WI38 (cell line): ENCODE data around the gene IZUMO1R.
A peak's percentile ranks its signal among the peaks of the same experiment; 100 is the strongest.

Experiments used
- H3K4me3 ChIP-seq: 2 replicates; pipeline ENCODE4 v1.5.1; 2011; ENCODE audit warnings: low read depth, mild to moderate bottlenecking, control low read depth, low read length
- TF ChIP-seq, protein P1 (sequence below): IDR thresholded peaks from 2 replicates; pipeline ENCODE4 v1.5.1; 2012; ENCODE audit warnings: low read depth, mild to moderate bottlenecking, control low read depth, low read length

Gene IZUMO1R

DNA sequence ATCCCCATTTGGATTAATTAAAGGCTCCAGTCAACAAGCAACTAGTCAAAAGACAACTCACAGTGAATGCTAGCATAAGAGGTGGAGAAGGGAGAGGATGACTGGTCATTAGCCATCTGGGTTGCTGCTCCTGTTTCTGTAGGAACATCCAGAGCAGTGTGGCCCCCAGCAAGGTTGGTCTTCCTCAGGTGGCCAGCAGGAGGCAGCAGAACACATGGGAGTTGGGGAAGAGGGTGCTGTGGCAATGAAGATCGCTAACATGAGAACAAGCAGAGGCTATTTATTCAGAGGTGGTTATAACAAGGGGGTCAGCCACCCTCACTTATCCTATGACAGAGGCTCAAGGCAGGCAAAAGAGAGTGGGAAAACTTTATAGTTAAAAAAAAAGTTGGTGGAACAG is 21.3 kb downstream of the IZUMO1R start:
- H3K4me3 ChIP-seq: no peak overlapping the region
- TF ChIP-seq, protein P1, sequence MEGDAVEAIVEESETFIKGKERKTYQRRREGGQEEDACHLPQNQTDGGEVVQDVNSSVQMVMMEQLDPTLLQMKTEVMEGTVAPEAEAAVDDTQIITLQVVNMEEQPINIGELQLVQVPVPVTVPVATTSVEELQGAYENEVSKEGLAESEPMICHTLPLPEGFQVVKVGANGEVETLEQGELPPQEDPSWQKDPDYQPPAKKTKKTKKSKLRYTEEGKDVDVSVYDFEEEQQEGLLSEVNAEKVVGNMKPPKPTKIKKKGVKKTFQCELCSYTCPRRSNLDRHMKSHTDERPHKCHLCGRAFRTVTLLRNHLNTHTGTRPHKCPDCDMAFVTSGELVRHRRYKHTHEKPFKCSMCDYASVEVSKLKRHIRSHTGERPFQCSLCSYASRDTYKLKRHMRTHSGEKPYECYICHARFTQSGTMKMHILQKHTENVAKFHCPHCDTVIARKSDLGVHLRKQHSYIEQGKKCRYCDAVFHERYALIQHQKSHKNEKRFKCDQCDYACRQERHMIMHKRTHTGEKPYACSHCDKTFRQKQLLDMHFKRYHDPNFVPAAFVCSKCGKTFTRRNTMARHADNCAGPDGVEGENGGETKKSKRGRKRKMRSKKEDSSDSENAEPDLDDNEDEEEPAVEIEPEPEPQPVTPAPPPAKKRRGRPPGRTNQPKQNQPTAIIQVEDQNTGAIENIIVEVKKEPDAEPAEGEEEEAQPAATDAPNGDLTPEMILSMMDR: peak; percentile 45

- TF ChIP-seq, protein P1: no peak
- no peak overlapping the region for H3K4me3 ChIP-seq
Measured at GRCh38 chr11:94326947-94327346, 22.6 kb downstream of the IZUMO1R start.

DNA sequence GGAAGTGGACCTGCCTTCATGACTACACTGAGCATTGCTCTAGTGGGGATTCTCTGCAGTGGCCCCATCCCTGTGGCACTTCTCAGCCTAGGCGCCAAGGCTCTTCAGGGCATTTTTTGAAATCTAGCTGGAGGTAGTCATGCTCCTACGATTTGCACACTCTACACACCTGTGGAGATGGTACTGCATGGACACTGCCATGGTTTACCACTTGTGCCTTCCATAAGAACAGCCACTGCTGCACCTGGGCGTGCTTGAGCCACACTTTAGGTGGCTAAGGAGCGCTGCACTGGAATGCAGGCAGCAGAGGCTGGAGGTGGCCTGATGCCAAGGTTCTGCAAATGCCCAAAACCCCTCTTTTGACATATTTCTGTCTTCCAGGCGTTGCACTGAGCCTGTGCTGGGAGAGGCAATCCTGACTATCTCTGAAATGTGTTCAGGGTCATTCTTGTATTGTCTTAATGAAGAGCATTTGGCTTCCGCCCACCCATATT is 24.3 kb downstream of the IZUMO1R start:
- TF ChIP-seq, protein P1: no peak
- H3K4me3 ChIP-seq: no peak overlapping the region

DNA sequence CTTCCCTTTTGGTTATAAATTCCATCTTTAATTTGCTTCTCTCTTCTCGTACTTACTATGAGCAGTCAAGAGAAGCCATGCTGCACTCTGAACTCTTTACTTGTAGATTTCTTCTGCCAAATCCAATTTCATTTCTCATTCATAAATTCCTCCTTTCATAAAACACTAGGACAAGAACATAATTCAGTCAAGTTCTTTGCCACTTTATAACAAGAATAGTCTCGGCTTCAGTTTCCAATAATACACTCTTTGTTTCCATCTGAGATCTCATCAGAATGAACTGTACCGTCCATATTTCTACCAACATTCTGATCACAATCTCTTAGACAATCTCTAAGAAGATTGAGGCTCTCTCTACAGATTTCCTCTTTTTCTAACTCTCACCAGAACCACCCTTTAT is 25.1 kb downstream of the IZUMO1R start:
- H3K4me3 ChIP-seq: no peak overlapping the region
- TF ChIP-seq, protein P1: no peak

DNA sequence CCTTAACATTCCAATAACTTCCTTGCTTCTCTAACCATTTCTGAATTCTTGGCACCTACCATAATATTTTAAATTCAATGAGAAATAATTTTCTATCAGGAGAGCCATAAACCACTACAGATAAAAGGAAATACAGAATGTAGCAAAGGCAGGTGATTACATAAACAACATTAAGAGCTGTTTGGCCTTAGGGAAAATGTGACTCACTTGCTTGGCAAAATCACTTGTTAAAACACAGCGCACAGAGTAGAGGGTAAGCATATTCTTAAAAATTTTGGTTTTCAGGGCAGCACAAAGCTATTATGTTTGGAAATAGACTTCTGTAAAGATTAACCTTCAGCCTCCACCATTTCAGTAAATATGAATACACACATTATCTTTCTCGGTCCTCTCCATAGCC is 26.4 kb downstream of the IZUMO1R start:
- TF ChIP-seq, protein P1: no peak
- no peak overlapping the region for H3K4me3 ChIP-seq

- H3K4me3 ChIP-seq: no peak overlapping the region
- TF ChIP-seq, protein P1: no peak
Measured at GRCh38 chr11:94332814-94333213, 28.4 kb downstream of the IZUMO1R start.

DNA sequence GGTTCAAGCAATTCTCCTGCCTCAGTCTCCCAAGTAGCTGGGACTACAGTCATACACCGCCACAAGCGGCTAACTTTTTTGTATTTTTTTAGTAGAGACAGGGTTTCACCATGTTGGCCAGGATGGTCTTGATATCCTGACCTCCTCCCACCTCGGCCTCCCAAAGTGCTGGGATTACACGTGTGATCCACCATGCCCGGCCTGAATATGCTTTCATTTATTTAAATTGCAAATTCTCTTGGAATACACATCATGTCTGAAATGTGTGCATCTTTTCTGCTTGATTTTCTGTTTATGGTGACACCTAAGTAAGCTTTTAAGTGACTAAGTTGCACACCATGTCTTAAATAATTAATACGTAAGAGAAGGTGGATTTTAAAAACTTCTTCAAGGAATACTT is 31.7 kb downstream of the IZUMO1R start:
- TF ChIP-seq, protein P1: no peak
- no peak overlapping the region for H3K4me3 ChIP-seq
